ENCODE measurements around the gene DSTYK. TPM values are rescaled to one million over a fixed set of nuclear protein-coding genes. Genes with fewer than 3 reads are reported as not detected.

The DSTYK gene
- total and polyA plus RNA-seq, 2 experiments from 2014 or later, result 6.1 to 10.7 TPM

DNA sequence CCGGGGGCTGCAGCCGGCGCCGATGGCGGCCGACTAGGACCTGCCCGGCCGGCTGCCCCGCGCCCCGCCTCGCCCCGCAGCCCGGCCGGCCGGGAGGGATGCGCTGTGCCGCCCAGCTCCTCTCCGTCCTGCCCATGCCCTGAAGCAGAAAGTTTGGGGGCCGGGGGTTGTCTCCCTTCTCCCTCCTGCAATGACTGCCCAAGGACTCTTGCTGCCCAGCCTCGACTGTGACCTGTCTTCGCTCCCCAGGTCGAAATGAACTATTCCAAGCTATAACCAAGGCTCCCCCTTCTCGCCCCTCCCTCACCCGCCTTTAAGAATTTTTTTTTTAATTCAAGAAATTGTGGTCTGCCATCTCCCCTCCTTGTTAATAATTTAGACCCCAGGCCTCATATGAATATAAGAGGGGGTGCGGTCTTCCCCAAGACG is 16.6 kb upstream of the DSTYK start:
- ATAC-seq (peak; percentile 5), DNase-seq (ENCODE audit: low spot score) (no peak)
- H3K4me1 ChIP-seq (ENCODE audit: insufficient read depth), result peaks cover 19% of the 10 kb centered on the region
- no peaks in the 10 kb centered on the region for H3K36me3 ChIP-seq (ENCODE audit: insufficient read depth)
- H3K4me2 ChIP-seq, result peak overlapping the region; percentile 97
- H3K27ac Mint-ChIP-seq, result no peak overlapping the region
- H3K27me3 ChIP-seq (ENCODE audit: insufficient read depth), result peaks cover 12% of the 10 kb centered on the region
- H3K4me3 ChIP-seq, result peak overlapping the region; percentile 88
- no peaks in the 10 kb centered on the region; the same call in 1 of the 2 replicates for H4K20me1 ChIP-seq (replicated peaks; ENCODE audit: insufficient read depth)
- 0 out of 2 replicates have a peak, but pooled peaks cover 5% of the 10 kb centered on the region for H3K79me2 ChIP-seq (replicated peaks; ENCODE audit: insufficient read depth)
- peaks cover 17% of the 10 kb centered on the region; the same call in 1 of the 2 replicates for H3F3A ChIP-seq (replicated peaks; ENCODE audit: low read depth)
- peaks cover 17% of the 10 kb centered on the region for H3K27me3 Mint-ChIP-seq (ENCODE audit: insufficient read depth, low read depth, poor library complexity)
- H3K9me3 Mint-ChIP-seq, result no peaks in the 10 kb centered on the region
- no peak overlapping the region for H3K27ac ChIP-seq (ENCODE audit: low read depth)
- H2AFZ ChIP-seq, result peak overlapping the region; percentile 90
- H3K4me1 Mint-ChIP-seq, result peaks cover 34% of the 10 kb centered on the region
- H3K9me2 ChIP-seq (ENCODE audit: insufficient read depth), result no peaks in the 10 kb centered on the region
- H3K36me3 Mint-ChIP-seq (ENCODE audit: low read depth), result no peaks in the 10 kb centered on the region
- peak overlapping the region; percentile 82 for H3K4me3 Mint-ChIP-seq
- TF ChIP-seq ZNF331 (CRISPR knock-in tag; IDR thresholded peaks at IDR 0.05; ENCODE audit: low read depth) (no peak), NANOG (IDR thresholded peaks at IDR 0.05; ENCODE audit: borderline replicate concordance) (no peak), STAT1 (IDR thresholded peaks at IDR 0.05; ENCODE audit: unreplicated experiment) (no peak), EZH2 (IDR thresholded peaks at IDR 0.05; ENCODE audit: low read depth, unreplicated experiment) (peak; percentile 9), JUNB (IDR thresholded peaks at IDR 0.05; ENCODE audit: unreplicated experiment) (no peak), ZNF114 (CRISPR knock-in tag; IDR thresholded peaks at IDR 0.05) (no peak)
- TF ChIP-seq, protein P1, sequence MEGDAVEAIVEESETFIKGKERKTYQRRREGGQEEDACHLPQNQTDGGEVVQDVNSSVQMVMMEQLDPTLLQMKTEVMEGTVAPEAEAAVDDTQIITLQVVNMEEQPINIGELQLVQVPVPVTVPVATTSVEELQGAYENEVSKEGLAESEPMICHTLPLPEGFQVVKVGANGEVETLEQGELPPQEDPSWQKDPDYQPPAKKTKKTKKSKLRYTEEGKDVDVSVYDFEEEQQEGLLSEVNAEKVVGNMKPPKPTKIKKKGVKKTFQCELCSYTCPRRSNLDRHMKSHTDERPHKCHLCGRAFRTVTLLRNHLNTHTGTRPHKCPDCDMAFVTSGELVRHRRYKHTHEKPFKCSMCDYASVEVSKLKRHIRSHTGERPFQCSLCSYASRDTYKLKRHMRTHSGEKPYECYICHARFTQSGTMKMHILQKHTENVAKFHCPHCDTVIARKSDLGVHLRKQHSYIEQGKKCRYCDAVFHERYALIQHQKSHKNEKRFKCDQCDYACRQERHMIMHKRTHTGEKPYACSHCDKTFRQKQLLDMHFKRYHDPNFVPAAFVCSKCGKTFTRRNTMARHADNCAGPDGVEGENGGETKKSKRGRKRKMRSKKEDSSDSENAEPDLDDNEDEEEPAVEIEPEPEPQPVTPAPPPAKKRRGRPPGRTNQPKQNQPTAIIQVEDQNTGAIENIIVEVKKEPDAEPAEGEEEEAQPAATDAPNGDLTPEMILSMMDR (conservative IDR thresholded peaks at IDR 0.05; ENCODE audit: low read depth in 2 of 2), result no peak
- TF ChIP-seq, protein P2, sequence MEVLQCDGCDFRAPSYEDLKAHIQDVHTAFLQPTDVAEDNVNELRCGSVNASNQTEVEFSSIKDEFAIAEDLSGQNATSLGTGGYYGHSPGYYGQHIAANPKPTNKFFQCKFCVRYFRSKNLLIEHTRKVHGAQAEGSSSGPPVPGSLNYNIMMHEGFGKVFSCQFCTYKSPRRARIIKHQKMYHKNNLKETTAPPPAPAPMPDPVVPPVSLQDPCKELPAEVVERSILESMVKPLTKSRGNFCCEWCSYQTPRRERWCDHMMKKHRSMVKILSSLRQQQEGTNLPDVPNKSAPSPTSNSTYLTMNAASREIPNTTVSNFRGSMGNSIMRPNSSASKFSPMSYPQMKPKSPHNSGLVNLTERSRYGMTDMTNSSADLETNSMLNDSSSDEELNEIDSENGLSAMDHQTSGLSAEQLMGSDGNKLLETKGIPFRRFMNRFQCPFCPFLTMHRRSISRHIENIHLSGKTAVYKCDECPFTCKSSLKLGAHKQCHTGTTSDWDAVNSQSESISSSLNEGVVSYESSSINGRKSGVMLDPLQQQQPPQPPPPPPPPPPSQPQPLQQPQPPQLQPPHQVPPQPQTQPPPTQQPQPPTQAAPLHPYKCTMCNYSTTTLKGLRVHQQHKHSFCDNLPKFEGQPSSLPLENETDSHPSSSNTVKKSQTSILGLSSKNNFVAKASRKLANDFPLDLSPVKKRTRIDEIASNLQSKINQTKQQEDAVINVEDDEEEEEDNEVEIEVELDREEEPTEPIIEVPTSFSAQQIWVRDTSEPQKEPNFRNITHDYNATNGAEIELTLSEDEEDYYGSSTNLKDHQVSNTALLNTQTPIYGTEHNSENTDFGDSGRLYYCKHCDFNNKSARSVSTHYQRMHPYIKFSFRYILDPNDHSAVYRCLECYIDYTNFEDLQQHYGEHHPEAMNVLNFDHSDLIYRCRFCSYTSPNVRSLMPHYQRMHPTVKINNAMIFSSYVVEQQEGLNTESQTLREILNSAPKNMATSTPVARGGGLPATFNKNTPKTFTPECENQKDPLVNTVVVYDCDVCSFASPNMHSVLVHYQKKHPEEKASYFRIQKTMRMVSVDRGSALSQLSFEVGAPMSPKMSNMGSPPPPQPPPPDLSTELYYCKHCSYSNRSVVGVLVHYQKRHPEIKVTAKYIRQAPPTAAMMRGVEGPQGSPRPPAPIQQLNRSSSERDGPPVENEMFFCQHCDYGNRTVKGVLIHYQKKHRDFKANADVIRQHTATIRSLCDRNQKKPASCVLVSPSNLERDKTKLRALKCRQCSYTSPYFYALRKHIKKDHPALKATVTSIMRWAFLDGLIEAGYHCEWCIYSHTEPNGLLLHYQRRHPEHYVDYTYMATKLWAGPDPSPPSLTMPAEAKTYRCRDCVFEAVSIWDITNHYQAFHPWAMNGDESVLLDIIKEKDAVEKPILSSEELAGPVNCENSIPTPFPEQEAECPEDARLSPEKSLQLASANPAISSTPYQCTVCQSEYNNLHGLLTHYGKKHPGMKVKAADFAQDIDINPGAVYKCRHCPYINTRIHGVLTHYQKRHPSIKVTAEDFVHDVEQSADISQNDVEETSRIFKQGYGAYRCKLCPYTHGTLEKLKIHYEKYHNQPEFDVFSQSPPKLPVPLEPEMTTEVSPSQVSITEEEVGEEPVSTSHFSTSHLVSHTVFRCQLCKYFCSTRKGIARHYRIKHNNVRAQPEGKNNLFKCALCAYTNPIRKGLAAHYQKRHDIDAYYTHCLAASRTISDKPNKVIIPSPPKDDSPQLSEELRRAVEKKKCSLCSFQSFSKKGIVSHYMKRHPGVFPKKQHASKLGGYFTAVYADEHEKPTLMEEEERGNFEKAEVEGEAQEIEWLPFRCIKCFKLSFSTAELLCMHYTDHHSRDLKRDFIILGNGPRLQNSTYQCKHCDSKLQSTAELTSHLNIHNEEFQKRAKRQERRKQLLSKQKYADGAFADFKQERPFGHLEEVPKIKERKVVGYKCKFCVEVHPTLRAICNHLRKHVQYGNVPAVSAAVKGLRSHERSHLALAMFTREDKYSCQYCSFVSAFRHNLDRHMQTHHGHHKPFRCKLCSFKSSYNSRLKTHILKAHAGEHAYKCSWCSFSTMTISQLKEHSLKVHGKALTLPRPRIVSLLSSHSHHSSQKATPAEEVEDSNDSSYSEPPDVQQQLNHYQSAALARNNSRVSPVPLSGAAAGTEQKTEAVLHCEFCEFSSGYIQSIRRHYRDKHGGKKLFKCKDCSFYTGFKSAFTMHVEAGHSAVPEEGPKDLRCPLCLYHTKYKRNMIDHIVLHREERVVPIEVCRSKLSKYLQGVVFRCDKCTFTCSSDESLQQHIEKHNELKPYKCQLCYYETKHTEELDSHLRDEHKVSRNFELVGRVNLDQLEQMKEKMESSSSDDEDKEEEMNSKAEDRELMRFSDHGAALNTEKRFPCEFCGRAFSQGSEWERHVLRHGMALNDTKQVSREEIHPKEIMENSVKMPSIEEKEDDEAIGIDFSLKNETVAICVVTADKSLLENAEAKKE (CRISPR knock-in tag; IDR thresholded peaks at IDR 0.05), result no peak
- TF ChIP-seq, protein P3, sequence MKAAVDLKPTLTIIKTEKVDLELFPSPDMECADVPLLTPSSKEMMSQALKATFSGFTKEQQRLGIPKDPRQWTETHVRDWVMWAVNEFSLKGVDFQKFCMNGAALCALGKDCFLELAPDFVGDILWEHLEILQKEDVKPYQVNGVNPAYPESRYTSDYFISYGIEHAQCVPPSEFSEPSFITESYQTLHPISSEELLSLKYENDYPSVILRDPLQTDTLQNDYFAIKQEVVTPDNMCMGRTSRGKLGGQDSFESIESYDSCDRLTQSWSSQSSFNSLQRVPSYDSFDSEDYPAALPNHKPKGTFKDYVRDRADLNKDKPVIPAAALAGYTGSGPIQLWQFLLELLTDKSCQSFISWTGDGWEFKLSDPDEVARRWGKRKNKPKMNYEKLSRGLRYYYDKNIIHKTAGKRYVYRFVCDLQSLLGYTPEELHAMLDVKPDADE (IDR thresholded peaks at IDR 0.05), result no peak

Measured in GM23338 (cell line).